Stimulated activated CD4-positive, alpha-beta T cell treated with anti-CD3 and anti-CD28 coated beads, Interleukin-15, amount 100 ng/mL, for 24 hours (primary cell): Measurements from ENCODE around the gene LY6G5B.

Experiments
- DNase-seq: peaks from one replicate; pipeline ENCODE4 v3.0.0-alpha.2; 2020

LY6G5B gene

DNA sequence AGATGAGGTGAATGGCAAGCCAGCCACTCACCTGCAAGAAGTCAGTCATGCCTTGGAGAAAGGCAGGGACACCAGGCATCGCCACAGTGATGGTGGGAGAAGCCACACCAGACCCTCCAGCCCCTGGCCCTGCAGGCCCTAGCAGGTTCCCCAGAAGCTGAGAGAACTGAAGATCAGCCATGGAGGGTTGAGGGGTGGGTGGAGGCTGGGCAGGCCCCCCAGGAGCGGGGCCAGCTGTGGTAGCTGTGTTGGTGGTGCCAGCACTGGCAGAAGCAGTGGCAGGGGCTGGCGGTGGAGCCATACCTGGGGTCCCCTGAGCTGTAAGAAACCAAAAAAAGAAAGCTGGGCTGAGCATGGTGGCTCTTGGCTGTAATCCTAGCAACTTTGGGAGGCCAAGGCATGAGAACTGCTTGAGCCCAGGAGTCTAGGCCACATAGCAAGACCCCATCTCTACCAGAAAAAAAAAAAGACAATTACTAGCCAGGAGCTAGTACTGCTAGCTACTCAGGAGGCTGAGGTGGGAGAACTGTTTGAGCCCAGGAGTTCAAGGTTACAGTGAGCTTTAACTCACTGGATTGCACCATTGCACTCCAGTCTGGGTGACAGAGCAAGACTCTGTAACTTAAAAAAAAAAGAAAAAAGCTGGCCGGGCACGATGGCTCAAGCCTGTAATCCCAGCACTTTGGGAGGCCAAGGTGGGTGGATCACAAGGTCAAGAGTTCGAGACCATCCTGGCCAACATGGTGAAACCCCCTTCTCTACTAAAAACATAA lies 26.8 kb upstream of the LY6G5B start:
- DNase-seq: no peak

- DNase-seq: no peak
Observed at GRCh38 chr6:31643818-31644454, 25.8 kb upstream of the LY6G5B start.

GRCh38 chr6:31645325-31645724 lies 24.5 kb upstream of the LY6G5B start:
- no peak for DNase-seq

DNA sequence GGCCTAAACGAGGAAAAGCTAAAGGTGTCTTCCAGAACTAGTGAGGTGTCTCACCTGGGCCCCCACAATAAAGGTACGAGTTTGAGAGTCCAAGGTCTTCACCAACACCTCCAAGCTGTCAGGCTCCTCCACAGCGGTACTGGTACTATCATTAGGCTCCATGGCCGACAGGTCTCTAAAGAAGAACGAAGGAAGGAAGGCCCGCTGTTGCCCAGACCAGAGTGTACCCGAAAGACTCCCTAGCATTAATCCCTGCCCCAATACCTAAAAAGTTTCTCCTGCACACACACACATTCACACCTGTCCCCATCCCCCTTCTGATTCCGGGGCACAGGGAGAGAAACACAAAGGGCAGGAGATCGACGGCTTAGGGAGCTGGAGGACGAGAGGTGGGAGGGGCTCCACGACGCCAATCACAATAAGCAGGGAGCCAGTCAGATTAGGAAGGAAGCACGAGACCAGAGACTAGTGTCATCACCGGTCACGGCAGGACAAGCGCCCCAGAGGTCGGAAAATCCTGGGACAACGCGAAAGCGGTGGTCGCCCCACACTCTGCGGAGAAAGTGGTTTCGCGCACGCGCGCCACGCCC lies 18.1 kb upstream of the LY6G5B start:
- DNase-seq: peak; percentile 77

GRCh38 chr6:31652925-31653724 lies 16.7 kb upstream of the LY6G5B start:
- DNase-seq: peak; percentile 90

DNA sequence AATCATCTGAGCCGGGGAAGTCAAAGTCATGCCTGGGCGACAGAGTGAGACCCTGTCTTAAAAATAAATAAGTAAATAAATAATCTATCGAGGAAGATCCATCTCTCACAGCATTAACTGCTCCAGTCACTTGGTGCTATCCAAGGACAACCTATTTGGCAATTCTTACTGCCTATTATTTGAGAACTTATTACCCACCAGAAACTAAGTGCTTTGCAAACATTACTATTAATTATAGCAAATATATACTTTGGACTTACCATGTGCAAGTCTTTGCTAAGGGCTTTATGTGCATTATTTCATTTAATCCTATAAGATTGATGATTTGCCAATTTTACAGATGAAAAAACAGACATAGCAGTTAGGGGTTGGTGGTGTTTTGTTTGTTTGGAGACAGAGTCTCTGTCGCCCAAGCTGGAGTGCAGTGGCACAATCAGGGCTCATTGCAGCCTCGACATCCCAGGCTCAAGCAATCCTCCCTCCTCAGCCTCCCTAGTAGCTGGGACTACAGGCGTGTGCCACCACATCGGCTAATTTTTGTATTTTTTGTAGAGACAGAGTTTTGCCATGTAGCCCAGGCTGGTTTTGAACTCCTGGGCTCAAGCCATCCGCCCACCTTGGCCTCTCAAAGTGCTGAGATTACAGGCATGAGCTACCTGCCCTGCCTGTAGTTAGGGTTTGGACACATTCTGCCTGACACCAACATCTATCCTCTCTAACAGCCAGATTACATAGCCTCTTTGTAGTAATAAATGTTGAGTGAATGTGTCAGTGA lies 15.0 kb upstream of the LY6G5B start:
- no peak for DNase-seq

DNA sequence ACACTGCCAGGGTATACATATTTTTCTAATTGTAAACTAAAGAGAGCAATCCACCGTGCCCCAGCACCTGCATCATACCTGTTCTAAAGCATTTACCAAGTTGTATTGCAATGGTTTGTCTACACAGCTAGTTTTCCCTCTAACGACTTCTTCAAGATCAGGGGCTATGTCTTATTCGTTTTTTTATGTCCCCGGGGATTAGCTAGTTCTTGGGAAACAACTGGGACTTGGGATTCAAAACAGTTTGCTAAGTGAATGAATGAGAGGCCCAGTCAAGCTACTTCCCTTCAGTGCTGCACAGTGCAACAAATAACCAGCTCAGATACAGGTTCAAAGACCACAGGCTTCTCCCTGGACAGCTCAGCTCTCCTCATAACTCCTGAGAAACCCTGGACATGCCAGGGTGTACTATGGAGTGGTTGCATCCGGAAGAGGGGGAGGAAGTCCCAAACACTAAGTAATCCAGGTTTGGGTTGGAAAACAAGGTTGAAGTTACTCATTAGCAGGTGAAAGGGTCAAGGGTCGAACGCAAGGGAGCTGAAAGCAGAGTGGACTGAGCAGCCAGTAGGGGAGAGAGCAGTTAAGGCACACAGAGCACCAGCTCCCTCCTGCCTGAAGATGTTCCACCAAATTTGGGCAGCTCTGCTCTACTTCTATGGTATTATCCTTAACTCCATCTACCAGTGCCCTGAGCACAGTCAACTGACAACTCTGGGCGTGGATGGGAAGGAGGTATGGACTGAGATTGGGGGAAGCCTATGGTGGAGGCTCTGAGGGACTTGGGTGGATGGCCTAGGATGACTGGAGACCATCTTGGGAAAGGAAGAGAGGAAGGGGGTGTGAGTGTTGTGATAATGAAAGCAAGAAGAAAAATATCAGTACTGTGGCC lies 14.2 kb upstream of the LY6G5B start, which contains the start of gene APOM:
APOM (plus strand) TSS at position 546 of the 889 bp plus-strand sequence; CDS start at position 619, 73 bp downstream.
- DNase-seq: no peak

- peak; percentile 41 for DNase-seq
Observed at GRCh38 chr6:31657406-31658157, 12.2 kb upstream of the LY6G5B start.

- DNase-seq: no peak
Observed at GRCh38 chr6:31658158-31658688, 11.6 kb upstream of the LY6G5B start.

DNA sequence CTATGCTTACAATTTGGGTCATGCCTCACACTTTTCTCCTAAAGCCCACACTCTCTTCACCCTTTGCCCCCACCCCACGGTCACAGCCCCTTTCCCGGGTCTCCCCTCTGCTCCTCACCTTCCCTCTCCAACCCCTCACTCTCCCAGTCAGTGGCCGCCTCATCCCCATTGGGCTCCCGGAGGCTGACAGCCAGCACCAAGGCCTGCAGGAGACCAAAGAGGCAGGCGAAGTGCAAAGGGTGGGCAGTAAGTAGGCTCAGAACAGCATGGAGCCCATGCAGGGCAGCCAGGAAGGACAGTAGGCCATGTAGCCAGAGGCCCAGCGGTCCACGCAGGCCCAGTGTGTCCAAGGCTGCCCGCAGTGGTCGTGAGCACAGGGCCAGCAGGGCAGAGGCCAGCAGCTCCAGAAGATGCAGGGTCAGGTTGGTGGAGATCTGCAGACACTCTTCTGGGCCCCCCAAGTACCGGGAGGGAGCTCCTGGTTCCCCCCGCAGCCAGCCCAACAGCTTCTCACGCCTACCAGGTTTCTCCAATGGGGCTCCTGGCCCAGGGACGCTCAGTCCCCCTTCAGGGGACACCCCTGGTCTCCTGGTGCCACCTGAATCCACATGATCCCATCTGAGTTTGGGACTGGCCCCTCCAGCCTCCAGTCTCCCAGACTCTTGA lies 10.7 kb upstream of the LY6G5B start:
- no peak for DNase-seq

DNA sequence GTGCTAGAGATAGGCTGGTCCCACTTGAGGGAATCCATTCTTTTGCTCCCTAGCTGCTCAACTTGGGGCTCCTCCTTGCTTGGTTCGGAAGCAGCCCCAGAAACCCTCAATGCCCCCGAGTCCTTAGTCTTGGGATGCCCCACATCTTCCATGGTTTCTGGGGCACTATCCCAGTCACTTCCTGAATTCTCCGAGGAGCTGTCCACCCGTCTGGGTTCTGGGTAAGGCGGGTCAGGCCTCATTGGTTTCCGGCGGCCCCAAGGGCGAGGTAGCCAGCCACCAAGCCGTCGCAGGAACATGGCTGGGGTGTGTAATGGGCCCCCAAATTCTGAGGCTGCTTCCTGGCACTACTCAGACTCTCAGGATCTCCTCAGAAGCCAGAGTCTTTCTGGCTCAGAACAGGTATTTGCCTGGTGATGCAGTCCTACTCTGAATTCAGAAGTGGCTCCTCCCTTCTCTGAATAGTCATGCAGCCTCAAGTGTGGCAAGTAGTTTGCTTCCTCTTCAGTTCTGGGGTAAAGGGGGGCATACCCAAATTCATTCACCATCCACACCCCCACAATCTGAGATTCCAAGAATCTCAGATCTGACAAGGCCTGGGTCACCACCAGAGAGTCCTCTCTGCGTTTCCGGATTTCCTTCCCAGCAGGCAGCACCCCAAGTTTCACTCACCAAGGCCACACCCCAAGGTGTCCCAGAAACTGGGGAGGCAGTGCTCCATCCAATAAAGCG lies 10.0 kb upstream of the LY6G5B start:
- DNase-seq: peak; percentile 64

- peak; percentile 89 for DNase-seq
Observed at GRCh38 chr6:31660381-31661261, 9.2 kb upstream of the LY6G5B start, which contains the start of gene C6orf47. C6orf47 (minus strand) TSS chr6:31660778; CDS start chr6:31659947, 831 bp downstream.

DNA sequence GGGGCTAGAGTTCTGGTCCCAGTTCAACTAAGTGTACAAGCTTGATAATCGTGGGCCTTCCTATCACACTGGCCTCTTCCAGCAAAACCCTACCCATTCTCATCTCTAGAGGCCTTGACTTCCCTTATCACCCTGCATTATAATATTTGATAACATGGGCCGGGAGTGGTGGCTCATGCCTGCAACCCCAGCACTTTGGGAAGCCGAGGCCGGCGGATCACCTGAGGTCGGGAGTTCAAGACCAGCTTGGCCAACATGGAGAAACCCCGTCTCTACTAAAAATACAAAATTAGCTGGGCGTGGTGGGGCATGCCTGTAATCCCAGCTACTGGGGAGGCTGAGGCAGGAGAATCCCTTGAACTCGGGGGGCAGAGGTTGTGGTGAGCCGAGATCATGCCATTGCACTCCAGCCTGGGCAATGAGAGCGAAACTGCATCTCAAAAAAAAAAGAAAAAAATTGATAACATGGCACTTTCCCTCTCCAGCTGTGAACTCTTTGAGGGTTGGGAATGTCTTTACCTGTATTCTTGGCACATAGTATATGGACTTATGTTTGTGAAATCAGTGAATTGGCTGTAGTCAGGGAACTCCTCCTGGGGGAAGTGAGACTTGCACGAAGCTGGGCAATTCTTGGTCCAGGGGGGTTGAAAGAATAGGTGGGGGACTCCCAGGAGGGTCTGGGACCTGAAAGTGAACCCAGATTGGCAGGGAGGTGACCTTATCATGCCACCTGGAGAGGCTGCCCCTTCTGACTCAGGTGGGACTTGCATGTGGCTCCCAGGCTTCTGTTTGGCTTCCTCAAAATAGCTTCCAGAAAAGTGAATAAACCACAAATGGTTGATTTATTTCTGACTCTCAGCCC lies 8.3 kb upstream of the LY6G5B start:
- no peak for DNase-seq

DNA sequence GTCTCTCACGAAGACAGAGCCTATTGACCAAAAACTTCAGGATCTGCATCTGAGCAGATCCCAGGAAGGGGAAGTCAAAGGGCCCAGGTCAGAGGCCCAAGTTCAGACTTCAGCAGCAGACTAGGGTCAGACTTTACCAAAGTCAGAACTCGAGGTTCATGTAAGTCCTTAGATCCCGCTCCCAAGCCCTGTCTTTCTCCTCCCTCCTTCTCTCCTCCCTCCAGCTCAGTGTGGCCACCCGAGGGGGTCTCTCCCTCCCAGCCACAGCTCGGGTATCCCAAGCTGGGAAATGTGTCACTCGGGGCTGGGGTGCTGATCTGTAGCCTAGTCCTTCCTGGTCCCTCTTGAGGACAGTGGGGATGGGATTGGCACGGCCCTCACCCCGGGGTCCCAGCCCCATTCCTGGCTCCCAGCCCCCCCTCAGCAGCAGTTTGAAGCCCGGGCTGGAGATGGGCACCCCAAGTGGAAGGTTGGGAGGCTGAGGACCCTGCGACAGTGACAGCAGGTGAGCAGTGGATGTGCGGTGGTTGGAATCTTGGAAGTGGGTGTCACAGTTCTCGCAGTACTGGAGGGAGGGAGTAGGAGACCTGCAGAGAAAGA lies 7.6 kb upstream of the LY6G5B start:
- DNase-seq: no peak

GRCh38 chr6:31663126-31663960 lies 6.4 kb upstream of the LY6G5B start:
- DNase-seq: no peak
